ENCODE data around the gene ANKRD34C. TPM values are rescaled to one million over a fixed set of nuclear protein-coding genes. Genes with fewer than 3 reads are reported as not detected.

The ANKRD34C gene
- under 1 TPM in 1 of 5 donors, not detected in 4; 0.03 TPM for polyA plus RNA-seq (ENCODE audit: insufficient read depth in 1 of 5, insufficient read length in 5 of 5, low replicate concordance in 1 of 5)
- long read RNA-seq, donor 1 = 0 reads
- long read RNA-seq, donor 2 = 0 reads
- long read RNA-seq, donor 3 = 0 reads
- long read RNA-seq, donor 4 = 0 reads
- long read RNA-seq, donor 5 = 0 reads
- long read RNA-seq, donor 6 = 0 reads
- long read RNA-seq, donor 7 = 0 reads
- long read RNA-seq, donor 8 = 0 reads

- DNase-seq = no peak
These were observed at the start of gene ANKRD34C for GRCh38 chr15:79282371-79283251. ANKRD34C (plus strand) TSS chr15:79282722; CDS start chr15:79293285, 10,563 bp downstream.

- no peak for DNase-seq
These were observed 49.3 kb upstream of the ANKRD34C start for GRCh38 chr15:79233236-79233635.

- no peak for DNase-seq
These were observed 42.5 kb upstream of the ANKRD34C start for GRCh38 chr15:79240036-79240435.

GRCh38 chr15:79243723-79244122, 38.8 kb upstream of the ANKRD34C start:
- no peak for DNase-seq

GRCh38 chr15:79244876-79245275, 37.6 kb upstream of the ANKRD34C start:
- DNase-seq = no peak

GRCh38 chr15:79248183-79248582, 34.3 kb upstream of the ANKRD34C start:
- DNase-seq = no peak

GRCh38 chr15:79257454-79257853, 25.1 kb upstream of the ANKRD34C start:
- no peak for DNase-seq

GRCh38 chr15:79261836-79262235, 20.7 kb upstream of the ANKRD34C start:
- no peak for DNase-seq

- DNase-seq = no peak
These were observed 17.4 kb upstream of the ANKRD34C start for GRCh38 chr15:79265167-79265566.

GRCh38 chr15:79265987-79266579, 16.4 kb upstream of the ANKRD34C start:
- no peak for DNase-seq

GRCh38 chr15:79283252-79284048, 928 bp downstream of the ANKRD34C start:
- peak; percentile 30 to 38 for DNase-seq

GRCh38 chr15:79290642-79291275, 8.2 kb downstream of the ANKRD34C start:
- DNase-seq = no peak

GRCh38 chr15:79292011-79292410, 9.5 kb downstream of the ANKRD34C start:
- no peak for DNase-seq

- no peak for DNase-seq
These were observed 11.6 kb downstream of the ANKRD34C start for GRCh38 chr15:79294075-79294474.

GRCh38 chr15:79296583-79296982, 14.1 kb downstream of the ANKRD34C start:
- no peak for DNase-seq

GRCh38 chr15:79299126-79299840, 16.8 kb downstream of the ANKRD34C start:
- no peak for DNase-seq

GRCh38 chr15:79299841-79300235, 17.3 kb downstream of the ANKRD34C start:
- DNase-seq = no peak

- no peak for DNase-seq
These were observed 24.7 kb downstream of the ANKRD34C start for GRCh38 chr15:79307251-79307650.

- no peak for DNase-seq
These were observed 26.4 kb downstream of the ANKRD34C start for GRCh38 chr15:79308874-79309273.

- DNase-seq = peak in 1 of 2 donors; percentile 22
These were observed 28.1 kb downstream of the ANKRD34C start for GRCh38 chr15:79310612-79310984.
